Keratinocyte (primary cell): Measurements from ENCODE around the gene RNH1.

Experiments used
- EZH2 ChIP-seq: IDR thresholded peaks from one replicate; pipeline ENCODE4 v1.6.1; 2012; ENCODE audit warnings: inconsistent platforms, mild to moderate bottlenecking, low read length, moderate library complexity
- TF ChIP-seq, protein P1 (sequence below), 3 experiments: IDR thresholded peaks in 1 of 3; conservative IDR thresholded peaks in 1 of 3; optimal IDR thresholded peaks in 1 of 3; 2 replicates in 2 of 3; 3 replicates in 1 of 3; pipeline versions ENCODE3 to v1.5.1; 2011; ENCODE audit warnings: low read length in 3 of 3, mild to moderate bottlenecking in 3 of 3, moderate library complexity in 2 of 3, control low read depth in 1 of 3, inconsistent platforms in 1 of 3; ENCODE audit not compliant: insufficient read depth in 2 of 3; ENCODE audit errors: extremely low read depth in 1 of 3

DNA sequence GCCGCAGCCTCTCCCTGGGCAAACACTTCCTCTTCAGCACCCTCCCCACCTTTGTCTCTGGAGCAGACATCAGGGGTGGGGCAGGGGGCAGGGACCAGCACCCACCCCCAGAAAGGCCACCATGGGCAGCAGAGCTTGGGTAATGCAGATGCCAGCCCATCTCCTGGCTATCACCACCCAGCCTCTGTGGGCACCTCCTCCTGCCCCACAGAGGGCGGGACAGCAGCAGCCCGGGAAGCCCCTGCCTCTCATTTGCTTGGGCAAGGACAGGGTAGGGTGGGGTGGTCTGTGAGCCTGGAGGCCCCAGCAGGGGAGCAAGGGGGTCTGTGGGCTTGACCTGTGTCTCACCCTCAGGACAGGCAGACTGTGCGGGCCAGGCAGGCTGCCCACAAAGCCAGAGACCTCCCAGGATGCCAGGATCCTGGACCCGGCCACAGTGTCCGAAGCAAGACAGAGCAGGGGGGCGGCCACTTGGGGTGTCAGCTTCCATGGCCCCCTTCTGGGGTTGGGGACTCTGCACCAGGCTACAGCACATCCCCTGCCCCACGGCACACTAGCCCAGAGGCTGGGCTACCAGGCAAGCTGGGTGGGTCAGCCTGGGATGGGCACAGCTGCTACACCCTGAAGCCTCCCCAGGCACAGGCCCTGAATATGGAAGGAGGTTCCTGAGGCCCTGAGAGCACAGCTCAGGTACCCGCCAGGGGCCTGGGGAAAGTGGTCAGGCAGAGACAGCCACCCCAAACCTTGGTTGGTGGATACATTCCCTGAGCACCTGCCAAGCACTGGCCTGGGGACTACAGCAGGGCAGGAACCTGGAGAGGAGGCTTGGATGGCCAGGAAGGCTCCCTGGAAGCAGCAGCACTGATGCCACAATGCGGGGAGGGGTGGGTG is 4.5 kb downstream of the RNH1 start:
- TF ChIP-seq, protein P1, sequence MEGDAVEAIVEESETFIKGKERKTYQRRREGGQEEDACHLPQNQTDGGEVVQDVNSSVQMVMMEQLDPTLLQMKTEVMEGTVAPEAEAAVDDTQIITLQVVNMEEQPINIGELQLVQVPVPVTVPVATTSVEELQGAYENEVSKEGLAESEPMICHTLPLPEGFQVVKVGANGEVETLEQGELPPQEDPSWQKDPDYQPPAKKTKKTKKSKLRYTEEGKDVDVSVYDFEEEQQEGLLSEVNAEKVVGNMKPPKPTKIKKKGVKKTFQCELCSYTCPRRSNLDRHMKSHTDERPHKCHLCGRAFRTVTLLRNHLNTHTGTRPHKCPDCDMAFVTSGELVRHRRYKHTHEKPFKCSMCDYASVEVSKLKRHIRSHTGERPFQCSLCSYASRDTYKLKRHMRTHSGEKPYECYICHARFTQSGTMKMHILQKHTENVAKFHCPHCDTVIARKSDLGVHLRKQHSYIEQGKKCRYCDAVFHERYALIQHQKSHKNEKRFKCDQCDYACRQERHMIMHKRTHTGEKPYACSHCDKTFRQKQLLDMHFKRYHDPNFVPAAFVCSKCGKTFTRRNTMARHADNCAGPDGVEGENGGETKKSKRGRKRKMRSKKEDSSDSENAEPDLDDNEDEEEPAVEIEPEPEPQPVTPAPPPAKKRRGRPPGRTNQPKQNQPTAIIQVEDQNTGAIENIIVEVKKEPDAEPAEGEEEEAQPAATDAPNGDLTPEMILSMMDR (optimal IDR thresholded peaks at IDR 0.05 in 1 of 3, IDR thresholded peaks at IDR 0.05 in 1 of 3, conservative IDR thresholded peaks at IDR 0.05 in 1 of 3; ENCODE audit: extremely low read depth in 1 of 3, insufficient read depth in 2 of 3, low read length in 3 of 3) = no peak
- TF ChIP-seq EZH2 = no peak
